SK-N-SH (cell line): ENCODE measurements around the gene MTCL1. TPM values are rescaled to one million over a fixed set of nuclear protein-coding genes. Genes with fewer than 3 reads are reported as not detected.

Experiments
- CTCF ChIA-PET: fragments of 300-600, 350-600 bp; formaldehyde crosslinking; extraction: SDS; loops from one replicate; lab custom pipeline; 2021; lab: Yijun Ruan, JAX
- POLR2A ChIA-PET: fragments of 350-600 bp; sonication (Branson Sonifier 250); formaldehyde crosslinking; extraction: SDS; loops from one replicate; lab custom pipeline; 2020; ENCODE audit warnings: antibody characterized with exemption, inconsistent platforms; lab: Yijun Ruan, JAX
- DNase-seq: peaks from one replicate; pipeline ENCODE4 v3.0.0; 2012
- H2AFZ ChIP-seq: fragments of 200-600 bp; sonication (generic); 2 replicates; pipeline ENCODE4 v1.8.1; 2016; ENCODE audit warnings: antibody characterized with exemption, mild to moderate bottlenecking, low read depth
- H3F3A ChIP-seq: fragments of 200-600 bp; sonication (generic); replicated peaks from 2 replicates; pipeline ENCODE3; 2016; ENCODE audit warnings: antibody characterized with exemption, mild to moderate bottlenecking; ENCODE audit not compliant: insufficient read depth
- H3K27ac ChIP-seq, 2 experiments: fragments of 200-500 bp in 1 of 2; fragments of 200-600 bp in 1 of 2; sonication (Bioruptor generic) in 1 of 2; sonication (generic), shearing (Covaris generic) in 1 of 2; 2 replicates each; pipeline versions ENCODE4 v1.5.1 to v1.6.1; 2014 to 2016; ENCODE audit warnings: low read depth in 2 of 2, inconsistent platforms in 1 of 2, low read length in 1 of 2, mild to moderate bottlenecking in 1 of 2, mixed read lengths in 1 of 2
- H3K27me3 ChIP-seq: fragments of 200-600 bp; sonication (generic), shearing (Covaris generic); 2 replicates; pipeline ENCODE4 v1.6.1; 2016; ENCODE audit warnings: mixed run types; ENCODE audit not compliant: insufficient read depth
- H3K36me3 ChIP-seq, 2 experiments: fragments of 200-500 bp in 1 of 2; fragments of 200-600 bp in 1 of 2; sonication (Bioruptor generic) in 1 of 2; sonication (generic) in 1 of 2; replicated peaks in 1 of 2; 2 replicates each; pipeline versions ENCODE3 to v1.5.1; 2014 to 2016; ENCODE audit warnings: low read length in 1 of 2, mild to moderate bottlenecking in 1 of 2; ENCODE audit not compliant: insufficient read depth in 2 of 2, control insufficient read depth in 1 of 2
- H3K4me1 ChIP-seq, 2 experiments: fragments of 200-500 bp in 1 of 2; fragments of 200-600 bp in 1 of 2; sonication (Bioruptor generic) in 1 of 2; sonication (generic), shearing (Covaris generic) in 1 of 2; 2 replicates each; pipeline versions ENCODE4 v1.5.1 to v1.6.1; 2014 to 2016; ENCODE audit warnings: low read depth in 1 of 2, low read length in 1 of 2, mixed run types in 1 of 2; ENCODE audit not compliant: insufficient read depth in 2 of 2, control insufficient read depth in 1 of 2
- H3K4me2 ChIP-seq: fragments of 200-600 bp; sonication (generic), shearing (Covaris generic); 2 replicates; pipeline ENCODE4 v1.6.1; 2017; ENCODE audit warnings: mixed run types
- H3K4me3 ChIP-seq, 2 experiments: fragments of 200-500 bp in 1 of 2; fragments of 200-600 bp in 1 of 2; sonication (Bioruptor generic) in 1 of 2; sonication (generic), shearing (Covaris generic) in 1 of 2; 2 replicates each; pipeline versions ENCODE4 v1.5.1 to v1.8.1; 2014 to 2016; ENCODE audit warnings: low read depth in 2 of 2, inconsistent platforms in 1 of 2, low read length in 1 of 2, mild to moderate bottlenecking in 1 of 2, mixed read lengths in 1 of 2, moderate library complexity in 1 of 2
- H3K79me2 ChIP-seq: fragments of 200-600 bp; sonication (generic); 2 replicates; pipeline ENCODE4 v1.8.1; 2017; ENCODE audit warnings: mild to moderate bottlenecking; ENCODE audit not compliant: insufficient read depth
- H3K9ac ChIP-seq: fragments of 200-600 bp; sonication (generic); 2 replicates; pipeline ENCODE4 v1.6.1; 2017; ENCODE audit warnings: mixed run types
- H3K9me2 ChIP-seq: fragments of 200-600 bp; sonication (generic); 2 replicates; pipeline ENCODE4 v1.6.1; 2017; ENCODE audit warnings: mixed run types
- H3K9me3 ChIP-seq: fragments of 200-600 bp; sonication (generic); 2 replicates; pipeline ENCODE4 v1.6.1; 2017; ENCODE audit warnings: mixed run types, mild to moderate bottlenecking, moderate library complexity
- H4K20me1 ChIP-seq: fragments of 200-600 bp; sonication (generic); 2 replicates; pipeline ENCODE4 v1.6.1; 2017; ENCODE audit warnings: mild to moderate bottlenecking, mixed run types; ENCODE audit not compliant: insufficient read depth
- ELF1 ChIP-seq: IDR thresholded peaks from 2 replicates; pipeline ENCODE4 v1.4.0; 2012
- EP300 ChIP-seq, 2 experiments: IDR thresholded peaks; 2 replicates each; pipeline versions ENCODE4 v1.4.0 to v1.6.1; 2012; ENCODE audit warnings: borderline replicate concordance in 1 of 2, low read depth in 1 of 2, low read length in 1 of 2
- EZH2phosphoT487 ChIP-seq: fragments of 200-600 bp; sonication (generic); IDR thresholded peaks from 2 replicates; pipeline ENCODE4 v1.6.1; 2017; ENCODE audit warnings: low read depth, mixed run types, mild to moderate bottlenecking, antibody characterized with exemption, moderate library complexity, borderline replicate concordance
- FOSL2 ChIP-seq: IDR thresholded peaks from 2 replicates; pipeline ENCODE4 v1.4.0; 2012; ENCODE audit warnings: low read depth, mild to moderate bottlenecking, moderate library complexity, borderline replicate concordance
- FOXJ3 ChIP-seq: sonication (generic); formaldehyde crosslinking; IDR thresholded peaks from 2 replicates; pipeline ENCODE4 v1.5.1; 2020; ENCODE audit warnings: mild to moderate bottlenecking, missing genetic modification reagents
- FOXM1 ChIP-seq: IDR thresholded peaks from 2 replicates; pipeline ENCODE4 v1.4.0; 2012; ENCODE audit warnings: low read depth, mild to moderate bottlenecking
- GATA2 ChIP-seq: sonication (generic); formaldehyde crosslinking; IDR thresholded peaks from 2 replicates; pipeline ENCODE4 v1.5.0; 2020; ENCODE audit warnings: mild to moderate bottlenecking, missing genetic modification reagents
- JUND ChIP-seq: IDR thresholded peaks from 2 replicates; pipeline ENCODE4 v1.4.0; 2012
- MAX ChIP-seq: IDR thresholded peaks from 2 replicates; pipeline ENCODE4 v1.4.0; 2012; ENCODE audit warnings: low read depth
- MEF2A ChIP-seq: IDR thresholded peaks from 2 replicates; pipeline ENCODE4 v1.4.0; 2012; ENCODE audit warnings: low read depth, borderline replicate concordance
- NRF1 ChIP-seq: IDR thresholded peaks from 2 replicates; pipeline ENCODE4 v1.6.1; 2012; ENCODE audit warnings: low read depth, mild to moderate bottlenecking, low read length
- PBX3 ChIP-seq: IDR thresholded peaks from 2 replicates; pipeline ENCODE4; 2012
- POLR2AphosphoS5 ChIP-seq: IDR thresholded peaks from 2 replicates; pipeline ENCODE4 v1.6.1; 2012; ENCODE audit warnings: low read depth, low read length
- REST ChIP-seq: IDR thresholded peaks from 2 replicates; pipeline ENCODE4 v1.6.1; 2012; ENCODE audit warnings: mild to moderate bottlenecking, low read depth, low read length, moderate library complexity
- RFX5 ChIP-seq: IDR thresholded peaks from 2 replicates; pipeline ENCODE4 v1.6.1; 2012; ENCODE audit warnings: mild to moderate bottlenecking, improper control_type of control experiment, low read length
- RXRA ChIP-seq: IDR thresholded peaks from 2 replicates; pipeline ENCODE4 v1.4.0; 2012; ENCODE audit warnings: low read depth, mild to moderate bottlenecking, borderline replicate concordance
- TAF1 ChIP-seq: IDR thresholded peaks from 2 replicates; pipeline ENCODE4 v1.6.1; 2012; ENCODE audit warnings: low read depth, mild to moderate bottlenecking, low read length, moderate library complexity, borderline replicate concordance
- TEAD4 ChIP-seq: IDR thresholded peaks from 2 replicates; pipeline ENCODE4 v1.4.0; 2012; ENCODE audit warnings: mild to moderate bottlenecking, borderline replicate concordance; ENCODE audit not compliant: insufficient read depth
- USF2 ChIP-seq: fragments of 150-350 bp; IDR thresholded peaks from 2 replicates; pipeline ENCODE4 v1.6.1; 2017; ENCODE audit warnings: antibody characterized with exemption, low read length, low read depth, borderline replicate concordance
- ZBTB33 ChIP-seq: IDR thresholded peaks from 2 replicates; pipeline ENCODE4 v1.4.0; 2012; ENCODE audit warnings: low read depth, borderline replicate concordance
- WGBS: methylation state at CpG from one replicate; pipeline ENCODE4 v1.1.6; 2017; ENCODE audit warnings: low lambda C conversion rate; 5-methylcytosine and 5-hydroxymethylcytosine counted together
- polyA plus RNA-seq, 3 experiments: library from polyadenylated mRNA; depleted of rRNA; stranded (reverse); fragments of >200 nt; gene quantifications; 2 replicates each; pipeline ENCODE4 v1.2.3, GENCODE V29; 2012

The MTCL1 gene
- polyA plus RNA-seq, 1 of the 3 experiments (the other 2 are of a cell fraction), result 33.5 TPM

- no peak overlapping the region for H2AFZ ChIP-seq
- no peaks in the 10 kb centered on the region for H3K9me2 ChIP-seq
- H3K4me1 ChIP-seq, result peaks cover 27 to 38% of the 10 kb centered on the region in 2 experiments
- H3F3A ChIP-seq, result peaks cover 14% of the 10 kb centered on the region
- H3K79me2 ChIP-seq, result peaks cover 76% of the 10 kb centered on the region
- TF ChIP-seq MEF2A (no peak), RFX5 (no peak), RXRA (no peak), GATA2 (no peak), EP300 (IDR thresholded peaks at IDR 0.05; ENCODE audit: borderline replicate concordance in 1 of 2, low read depth in 1 of 2, low read length in 1 of 2) (no peak), ELF1 (no peak), ZBTB33 (no peak), FOXM1 (no peak), NRF1 (no peak), FOXJ3 (CRISPR knock-in tag) (no peak), POLR2AphosphoS5 (no peak), TEAD4 (no peak), JUND (no peak), MAX (no peak), EZH2phosphoT487 (no peak), USF2 (no peak), REST (no peak), FOSL2 (no peak), TAF1 (no peak), PBX3 (no peak)
- H3K27ac ChIP-seq, result no peak overlapping the region
- ChIA-PET POLR2A (no interaction called here), CTCF (no interaction called here)
- peaks cover 4 to 8% of the 10 kb centered on the region in 2 experiments for H3K36me3 ChIP-seq
- no peak for DNase-seq
- H3K9ac ChIP-seq, result no peak overlapping the region
- H4K20me1 ChIP-seq, result no peaks in the 10 kb centered on the region
- 95% methylated on average over 15 of the region's 15 CpGs for WGBS
- no peaks in the 10 kb centered on the region for H3K27me3 ChIP-seq
- H3K4me3 ChIP-seq, result no peak overlapping the region
- no peak overlapping the region for H3K4me2 ChIP-seq
- no peaks in the 10 kb centered on the region for H3K9me3 ChIP-seq
Observed at GRCh38 chr18:8745355-8746014, 40.1 kb downstream of the MTCL1 start.
